Measurements from ENCODE around the gene GRAMD2A. TPM values are rescaled to one million over a fixed set of nuclear protein-coding genes. Genes with fewer than 3 reads are reported as not detected.

The GRAMD2A gene
- total RNA-seq, 1 donor from 2014 or later: 0.32 TPM

DNA sequence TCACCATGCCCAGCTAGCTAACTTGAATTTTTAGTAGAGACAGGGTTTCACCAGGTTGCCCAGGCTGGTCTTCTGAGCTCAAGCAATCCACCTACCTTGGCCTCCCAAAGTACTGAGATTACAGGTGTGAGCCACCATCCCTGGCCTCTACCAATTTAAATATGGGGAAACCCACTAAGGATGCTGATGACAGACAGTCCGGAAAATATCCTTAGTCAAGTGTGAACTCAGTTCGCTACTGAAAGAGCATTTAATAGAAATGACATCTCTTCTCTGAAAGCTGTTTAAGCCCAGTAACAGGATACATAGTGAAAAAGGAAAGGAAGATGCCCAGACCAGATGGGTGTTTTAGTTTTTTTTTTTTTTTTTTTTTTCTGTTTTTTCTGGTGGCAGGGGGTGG lies 7.7 kb upstream of the GRAMD2A start:
- Mint-ChIP-seq H3K4me3 (ENCODE audit: unreplicated experiment) (no peak overlapping the region), H3K9me3 (ENCODE audit: low read depth) (no peaks in the 10 kb centered on the region), H3K4me1 (ENCODE audit: low read depth) (peaks cover 12% of the 10 kb centered on the region), H3K27ac (ENCODE audit: unreplicated experiment) (no peak overlapping the region), H3K27me3 (ENCODE audit: low read depth) (no peaks in the 10 kb centered on the region), H3K36me3 (ENCODE audit: low read depth) (peaks cover 72% of the 10 kb centered on the region)
- DNase-seq (ENCODE audit: low spot score): no peak
- TF ChIP-seq, protein P1, sequence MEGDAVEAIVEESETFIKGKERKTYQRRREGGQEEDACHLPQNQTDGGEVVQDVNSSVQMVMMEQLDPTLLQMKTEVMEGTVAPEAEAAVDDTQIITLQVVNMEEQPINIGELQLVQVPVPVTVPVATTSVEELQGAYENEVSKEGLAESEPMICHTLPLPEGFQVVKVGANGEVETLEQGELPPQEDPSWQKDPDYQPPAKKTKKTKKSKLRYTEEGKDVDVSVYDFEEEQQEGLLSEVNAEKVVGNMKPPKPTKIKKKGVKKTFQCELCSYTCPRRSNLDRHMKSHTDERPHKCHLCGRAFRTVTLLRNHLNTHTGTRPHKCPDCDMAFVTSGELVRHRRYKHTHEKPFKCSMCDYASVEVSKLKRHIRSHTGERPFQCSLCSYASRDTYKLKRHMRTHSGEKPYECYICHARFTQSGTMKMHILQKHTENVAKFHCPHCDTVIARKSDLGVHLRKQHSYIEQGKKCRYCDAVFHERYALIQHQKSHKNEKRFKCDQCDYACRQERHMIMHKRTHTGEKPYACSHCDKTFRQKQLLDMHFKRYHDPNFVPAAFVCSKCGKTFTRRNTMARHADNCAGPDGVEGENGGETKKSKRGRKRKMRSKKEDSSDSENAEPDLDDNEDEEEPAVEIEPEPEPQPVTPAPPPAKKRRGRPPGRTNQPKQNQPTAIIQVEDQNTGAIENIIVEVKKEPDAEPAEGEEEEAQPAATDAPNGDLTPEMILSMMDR (IDR thresholded peaks at IDR 0.05): no peak

DNA sequence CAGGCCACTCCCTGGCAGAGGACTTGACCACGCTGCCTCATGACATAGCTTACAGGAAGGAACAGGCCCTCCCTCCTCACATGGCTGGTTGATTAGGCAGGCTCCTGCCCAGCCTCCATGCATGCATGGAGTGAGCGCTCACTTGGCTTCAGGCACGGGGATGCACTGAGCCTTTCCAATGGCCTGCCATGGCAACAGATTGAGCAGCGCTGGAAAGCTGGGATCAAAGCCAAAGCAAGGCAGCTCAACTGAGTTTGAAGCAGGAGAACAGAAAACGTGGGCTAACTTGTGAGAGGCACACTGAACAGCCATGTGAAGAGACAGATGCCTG lies 5.9 kb upstream of the GRAMD2A start:
- TF ChIP-seq, protein P1 (IDR thresholded peaks at IDR 0.05): no peak
- no peak for DNase-seq (ENCODE audit: low spot score)
- Mint-ChIP-seq H3K9me3 (ENCODE audit: low read depth) (no peaks in the 10 kb centered on the region), H3K27ac (ENCODE audit: unreplicated experiment) (peak overlapping the region; percentile 36), H3K36me3 (ENCODE audit: low read depth) (peaks cover 70% of the 10 kb centered on the region), H3K4me1 (ENCODE audit: low read depth) (peaks cover 12% of the 10 kb centered on the region), H3K27me3 (ENCODE audit: low read depth) (no peaks in the 10 kb centered on the region), H3K4me3 (ENCODE audit: unreplicated experiment) (no peak overlapping the region)

DNA sequence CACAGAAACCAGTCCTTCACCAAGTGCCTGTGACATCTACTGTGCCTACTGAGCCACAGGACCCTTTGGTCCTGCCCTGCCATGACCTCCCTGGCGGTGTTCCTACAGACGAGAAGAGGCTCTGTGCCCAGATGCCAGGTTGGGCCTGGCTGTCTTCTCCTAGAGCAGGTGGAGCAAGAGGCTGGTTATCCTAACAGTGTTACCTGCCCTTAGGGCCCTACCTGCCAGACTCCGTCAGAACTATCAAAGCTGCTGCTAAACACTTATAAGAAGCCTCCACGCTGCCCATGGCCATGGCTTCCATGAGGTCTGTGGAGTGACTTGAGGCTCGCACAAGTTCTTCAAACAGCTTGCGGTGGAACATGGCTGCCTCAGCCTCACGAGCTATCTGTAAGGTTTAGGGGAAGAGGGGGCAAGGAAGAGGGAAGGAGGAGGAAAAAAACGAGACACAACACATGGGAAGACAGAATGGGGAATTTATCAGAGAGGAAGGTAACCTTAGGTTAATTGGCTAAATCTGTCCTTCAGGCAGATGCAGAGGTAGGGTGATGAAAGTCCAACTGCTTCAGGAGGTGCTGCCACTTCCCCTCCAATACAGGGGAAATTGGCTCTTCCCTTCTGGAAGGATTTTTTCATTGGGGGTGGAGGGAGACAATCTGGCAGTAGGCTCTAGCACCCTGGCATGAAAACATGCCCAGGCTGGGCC lies 5.4 kb upstream of the GRAMD2A start:
- Mint-ChIP-seq H3K4me3 (ENCODE audit: unreplicated experiment) (no peak overlapping the region), H3K27ac (ENCODE audit: unreplicated experiment) (peak overlapping the region; percentile 60), H3K9me3 (ENCODE audit: low read depth) (no peaks in the 10 kb centered on the region), H3K36me3 (ENCODE audit: low read depth) (peaks cover 64% of the 10 kb centered on the region), H3K4me1 (ENCODE audit: low read depth) (peaks cover 15% of the 10 kb centered on the region), H3K27me3 (ENCODE audit: low read depth) (no peaks in the 10 kb centered on the region)
- DNase-seq (ENCODE audit: low spot score): no peak
- TF ChIP-seq, protein P1 (IDR thresholded peaks at IDR 0.05): no peak

DNA sequence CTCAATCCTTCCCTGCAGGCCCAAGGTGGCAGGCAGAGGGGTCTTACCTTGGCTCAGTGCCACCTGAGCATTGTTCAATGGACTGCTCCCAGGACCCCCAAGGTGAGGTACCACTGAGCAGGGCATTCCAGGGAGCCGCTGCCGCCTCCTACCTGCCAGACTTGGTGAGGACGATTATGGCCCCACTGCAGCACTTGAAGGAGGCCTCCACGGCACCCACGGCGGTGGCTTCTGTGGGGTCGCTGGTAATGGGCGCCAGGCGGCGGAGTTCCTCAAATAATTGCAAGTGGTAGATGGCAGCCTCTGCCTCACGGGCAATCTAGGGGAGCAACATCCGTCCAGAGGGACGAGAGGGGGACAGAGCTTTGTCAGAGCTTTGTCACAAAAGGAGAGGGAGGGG lies 4.7 kb upstream of the GRAMD2A start:
- no peak for DNase-seq (ENCODE audit: low spot score)
- no peaks in the 10 kb centered on the region for H3K9me3 Mint-ChIP-seq (ENCODE audit: low read depth)
- H3K36me3 Mint-ChIP-seq (ENCODE audit: low read depth): peaks cover 61% of the 10 kb centered on the region
- peaks cover 17% of the 10 kb centered on the region for H3K4me1 Mint-ChIP-seq (ENCODE audit: low read depth)
- no peak overlapping the region for H3K4me3 Mint-ChIP-seq (ENCODE audit: unreplicated experiment)
- H3K27me3 Mint-ChIP-seq (ENCODE audit: low read depth): no peaks in the 10 kb centered on the region
- TF ChIP-seq, protein P1 (IDR thresholded peaks at IDR 0.05): no peak
- no peak overlapping the region for H3K27ac Mint-ChIP-seq (ENCODE audit: unreplicated experiment)

DNA sequence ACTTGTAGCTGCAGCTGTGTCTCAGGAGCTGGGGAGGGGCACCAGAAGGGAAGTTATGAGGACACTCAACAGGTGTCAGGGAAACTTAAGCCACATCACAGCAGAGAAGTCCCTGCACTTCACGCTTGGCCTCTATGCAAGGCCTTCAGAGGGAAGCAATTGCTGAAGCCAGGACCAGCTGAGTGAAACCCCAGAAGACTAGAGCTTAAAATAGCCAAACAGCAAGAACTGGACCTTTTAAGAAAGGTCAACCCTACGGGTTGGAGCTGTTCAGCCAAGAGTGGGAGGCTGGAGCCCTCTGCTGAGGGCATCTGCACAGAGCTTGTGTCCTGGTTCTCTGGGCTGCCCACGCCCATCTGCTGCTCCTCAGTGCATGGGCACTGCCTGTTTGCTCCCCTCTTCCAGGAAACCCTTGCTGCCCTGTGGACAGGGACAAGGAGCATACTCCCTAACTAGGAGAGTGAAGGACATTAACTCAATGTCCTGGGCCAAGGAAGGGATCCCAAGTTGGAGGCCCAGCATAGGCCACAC lies 3.9 kb upstream of the GRAMD2A start:
- TF ChIP-seq, protein P1 (IDR thresholded peaks at IDR 0.05): no peak
- no peaks in the 10 kb centered on the region for H3K9me3 Mint-ChIP-seq (ENCODE audit: low read depth)
- H3K4me3 Mint-ChIP-seq (ENCODE audit: unreplicated experiment): no peak overlapping the region
- no peak overlapping the region for H3K27ac Mint-ChIP-seq (ENCODE audit: unreplicated experiment)
- H3K4me1 Mint-ChIP-seq (ENCODE audit: low read depth): peaks cover 17% of the 10 kb centered on the region
- no peaks in the 10 kb centered on the region for H3K27me3 Mint-ChIP-seq (ENCODE audit: low read depth)
- DNase-seq (ENCODE audit: low spot score): no peak
- H3K36me3 Mint-ChIP-seq (ENCODE audit: low read depth): peaks cover 54% of the 10 kb centered on the region

All from chondrocyte (in vitro differentiated cells).